KG1 (cell line): Measurements from ENCODE around the gene TUBG2.
A peak's percentile ranks its signal among the peaks of the same experiment; 100 is the strongest.

Experiments
- DNase-seq: peaks from one replicate; lab custom pipeline; 2025; lab: John Stamatoyannopoulos, UW

TUBG2 gene

DNA sequence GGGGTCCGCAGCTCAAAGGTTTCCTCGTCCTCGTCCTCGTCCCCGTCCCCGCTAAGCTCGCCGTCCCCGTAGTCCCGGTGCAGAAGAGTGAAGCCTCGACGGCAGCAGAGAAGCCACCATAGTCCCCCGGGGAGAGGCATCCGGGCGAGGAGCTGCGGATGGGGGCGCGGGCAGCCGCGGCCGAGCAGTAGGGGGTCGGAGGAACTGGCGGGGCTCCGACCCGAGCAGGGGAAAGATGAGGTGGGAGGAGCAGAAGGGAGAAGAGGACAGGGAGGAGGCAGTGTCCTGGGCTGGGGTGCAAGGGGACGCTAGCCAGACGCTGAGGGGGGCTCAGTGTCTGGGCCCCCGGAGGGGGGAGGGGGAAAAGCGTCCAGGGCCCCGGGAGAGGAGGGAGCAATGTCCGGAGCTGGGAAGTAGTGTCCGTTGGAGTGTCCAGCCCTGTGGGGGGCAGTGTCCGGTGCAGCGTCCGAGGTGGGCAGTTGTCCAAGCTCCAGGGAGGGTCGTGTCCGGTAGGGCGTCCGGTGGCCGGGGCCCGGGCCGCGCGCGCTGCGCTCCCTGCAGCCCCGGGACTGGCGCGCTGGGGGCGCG, 17.4 kb downstream of the TUBG2 start, which contains the start of gene PLEKHH3:
Gene PLEKHH3, minus strand, starts transcription at position 571 of the 588 bp plus-strand sequence. Its CDS starts 431 bp downstream, at position 140.
- DNase-seq, result no peak

DNA sequence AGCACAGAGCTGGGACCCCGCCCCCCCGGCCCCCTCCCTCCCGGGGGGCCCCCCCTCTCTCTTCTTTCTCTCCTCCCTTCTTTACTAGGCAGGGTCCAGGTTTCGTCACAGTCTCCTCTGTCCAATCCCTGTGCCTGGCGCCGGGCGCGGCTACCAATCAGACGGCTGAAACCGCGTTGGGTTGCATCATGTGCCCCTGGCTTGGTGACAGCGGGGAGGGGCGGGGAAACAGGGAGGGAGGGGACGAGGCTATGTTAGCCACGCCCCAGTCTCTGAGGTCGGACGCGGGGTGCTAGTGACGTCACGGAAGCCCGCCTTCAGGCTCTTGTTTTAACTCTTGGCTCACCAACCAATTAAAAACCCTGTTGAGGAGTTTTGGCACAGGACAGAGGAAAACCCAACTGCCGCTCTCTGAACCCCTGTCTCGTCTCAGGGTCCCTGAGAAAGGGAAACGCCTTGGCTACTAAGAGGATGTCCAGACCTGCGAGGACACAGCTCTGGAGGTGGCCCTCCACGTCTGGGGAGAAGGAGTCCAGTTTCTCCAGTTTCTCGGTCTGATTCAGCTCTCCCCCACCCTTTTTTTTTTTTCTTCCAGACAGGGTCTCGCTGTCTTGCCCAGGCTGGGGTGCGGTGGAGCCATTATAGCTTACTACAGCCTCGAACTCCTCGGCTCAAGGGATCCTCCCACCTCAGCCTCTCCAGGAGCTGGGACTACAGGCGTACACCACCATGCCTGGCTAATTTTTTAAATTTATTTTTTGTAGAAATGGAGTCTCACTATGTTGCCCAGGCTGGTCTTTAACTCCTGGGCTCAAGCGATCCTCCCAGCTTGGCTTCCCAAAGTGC, 18.2 kb downstream of the TUBG2 start:
- DNase-seq, result peak; percentile 97

DNA sequence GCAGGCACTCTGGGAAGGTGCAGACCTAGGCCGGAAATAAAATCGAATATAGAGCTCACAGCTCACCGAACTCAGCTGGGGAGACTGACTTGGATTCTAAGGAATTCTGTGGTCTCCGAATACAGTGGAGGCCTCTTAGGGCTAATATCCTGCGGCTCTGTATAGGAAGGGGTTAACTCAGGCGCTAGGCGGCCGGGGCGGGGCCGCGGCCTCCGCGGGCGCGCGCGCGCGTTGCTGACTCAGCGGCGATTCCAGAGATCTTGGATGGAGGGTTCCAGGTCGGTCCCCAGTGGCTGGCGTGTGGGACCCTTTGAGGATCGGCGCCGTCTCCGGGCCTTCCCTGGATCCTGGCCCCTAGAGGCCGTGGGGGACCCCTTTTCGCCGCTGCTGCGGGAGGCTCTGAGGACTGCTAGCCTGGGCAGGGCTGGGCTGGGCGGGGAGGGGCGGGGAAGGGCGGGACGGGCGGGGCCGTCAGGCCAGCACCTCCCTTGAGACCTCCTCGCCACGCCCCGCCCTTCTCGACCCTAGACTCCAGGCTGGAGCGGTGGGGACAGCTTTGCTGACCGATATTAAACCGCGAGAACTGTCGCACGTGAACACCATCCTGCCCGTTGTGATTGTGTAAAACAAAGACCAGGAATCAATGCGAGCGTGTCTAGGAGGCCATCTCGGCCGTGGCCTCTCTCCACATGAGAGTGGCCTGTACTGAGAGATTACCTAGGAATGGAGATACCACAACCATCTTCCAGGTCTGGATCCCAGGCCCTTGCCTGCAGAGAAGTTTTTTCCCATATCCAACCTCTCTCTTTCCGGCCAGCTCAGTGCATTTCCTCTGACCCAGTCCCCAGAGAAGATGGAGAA, 19.1 kb downstream of the TUBG2 start:
- peak; percentile 57 for DNase-seq

DNA sequence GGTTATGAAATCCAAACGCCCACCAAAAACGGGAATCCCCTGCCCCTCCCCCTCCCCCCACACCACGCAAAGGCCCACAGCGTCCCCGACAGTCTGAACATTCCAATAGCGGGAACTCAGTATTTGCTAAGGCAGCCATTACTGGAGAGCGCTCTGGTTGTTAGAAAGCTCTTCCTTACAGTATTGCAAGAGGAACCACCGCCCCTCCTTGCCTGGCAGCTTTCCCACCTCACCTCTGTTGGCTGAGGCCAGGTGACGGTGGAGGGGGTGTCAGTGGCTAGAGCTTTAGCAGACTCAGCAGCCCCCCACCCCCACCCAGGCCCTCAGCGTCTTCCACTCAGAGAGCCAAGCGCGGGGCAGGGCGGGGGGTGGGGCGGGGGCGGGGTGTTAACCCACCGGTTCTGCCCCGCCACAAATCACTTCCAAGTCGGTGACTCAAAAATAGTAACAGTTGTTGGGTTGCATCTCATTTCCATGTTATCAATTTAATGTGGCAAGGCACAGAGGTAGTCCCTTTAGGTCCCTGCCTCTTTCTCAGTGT, 19.9 kb downstream of the TUBG2 start:
- no peak for DNase-seq

DNA sequence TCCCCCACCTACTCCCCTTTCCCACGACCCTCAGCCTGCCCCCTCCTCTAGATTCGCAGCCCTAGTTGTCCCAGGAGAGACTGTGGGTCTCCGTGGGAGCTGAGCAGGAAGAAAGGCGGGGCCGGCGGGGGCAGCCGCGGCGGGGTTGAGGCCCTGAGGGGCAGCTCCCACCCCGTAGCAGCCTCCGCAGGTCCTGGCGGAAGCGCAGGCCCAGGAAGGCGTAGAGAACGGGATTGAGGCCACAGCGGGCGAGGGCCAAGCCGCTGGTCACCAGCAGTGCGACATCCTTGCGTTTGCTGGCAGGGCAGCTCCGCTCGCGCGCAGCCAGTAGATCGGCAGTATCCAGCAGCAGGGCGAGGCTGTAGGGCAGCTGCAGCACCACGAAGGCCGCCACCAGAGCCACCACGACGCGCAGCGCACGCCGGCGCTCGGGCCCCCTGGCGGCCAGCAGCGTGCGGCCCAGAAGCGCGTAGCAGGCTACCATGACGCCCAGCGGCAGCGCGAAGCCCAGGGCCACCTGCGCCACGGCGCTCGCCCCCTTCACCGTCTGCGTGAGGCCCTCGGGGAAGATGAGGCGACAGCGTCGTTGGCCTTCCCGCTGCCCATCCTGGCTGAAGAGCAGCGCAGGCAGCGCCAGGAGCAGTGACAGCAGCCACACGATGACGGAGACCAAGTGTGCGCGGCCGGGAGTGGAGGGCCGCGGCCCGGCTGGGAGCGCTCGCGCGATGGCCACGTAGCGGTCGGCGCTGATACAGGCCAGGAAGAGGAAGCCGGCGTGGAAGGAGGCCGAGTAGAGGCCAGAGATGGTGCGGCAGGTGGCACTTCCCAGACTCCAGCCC, 20.6 kb downstream of the TUBG2 start:
- peak; percentile 38 for DNase-seq

DNA sequence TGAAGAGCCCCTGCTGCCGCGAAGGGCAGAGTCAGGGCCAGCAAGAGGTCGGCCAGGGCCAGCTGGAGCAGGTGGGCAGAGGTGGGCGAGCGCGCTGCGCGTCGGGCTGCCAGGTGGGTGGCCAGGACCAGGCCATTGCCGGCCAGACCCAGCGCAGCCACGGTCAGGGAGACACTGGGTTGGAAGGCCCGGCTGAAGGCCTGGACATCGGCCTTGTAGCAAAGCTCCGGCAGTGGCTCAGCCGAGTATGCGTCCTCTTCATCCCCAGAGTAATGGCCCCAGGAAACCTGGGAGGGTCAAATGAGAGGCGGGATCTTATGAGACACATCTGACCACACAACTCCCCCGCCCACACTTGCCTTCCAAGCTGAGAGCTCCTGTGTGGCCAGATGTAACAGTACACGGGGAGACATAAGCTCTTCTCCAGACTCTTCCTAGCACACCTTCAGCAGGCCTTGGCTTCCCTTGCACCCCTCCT, 21.3 kb downstream of the TUBG2 start:
- no peak for DNase-seq

DNA sequence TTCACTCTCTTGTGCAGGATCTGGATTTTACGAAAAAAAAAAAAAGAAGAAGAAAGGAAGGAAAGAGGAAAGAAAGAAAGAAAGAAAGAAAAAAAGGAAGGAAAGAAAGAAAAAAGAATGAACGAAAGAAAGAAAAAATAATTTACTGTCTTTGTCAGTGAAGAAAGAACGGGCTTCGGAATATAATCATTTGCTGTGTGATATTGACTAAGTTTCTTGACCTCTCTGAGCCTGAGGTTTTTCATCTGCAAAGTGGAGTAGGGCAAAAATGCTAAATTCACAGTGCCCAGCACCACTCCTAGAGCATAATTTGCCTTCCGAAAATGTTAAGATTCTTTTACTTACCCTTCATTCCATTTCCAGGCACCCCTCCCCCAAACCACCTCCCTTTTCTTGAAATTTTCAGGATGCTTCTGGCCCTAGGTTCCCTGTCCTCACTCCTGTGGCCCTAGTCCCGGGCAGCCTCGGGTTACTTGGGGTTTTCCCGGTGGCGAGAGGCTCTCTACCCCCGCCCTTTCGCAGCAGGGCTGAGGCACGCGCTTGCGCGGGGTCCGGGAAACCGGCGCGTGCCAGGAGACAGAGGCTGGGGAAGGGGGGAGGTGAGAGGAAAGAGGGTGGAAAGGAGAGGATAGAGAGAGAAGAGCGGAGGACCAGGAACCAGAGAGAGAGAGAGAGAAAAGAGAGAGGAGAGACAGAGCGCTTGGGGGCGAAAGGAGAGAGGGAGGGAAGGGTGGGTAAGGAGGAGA, 23.1 kb downstream of the TUBG2 start, which contains the start of gene CNTNAP1:
Gene CNTNAP1, plus strand, starts transcription at position 556 of the 746 bp plus-strand sequence. CDS start 299 bp downstream, outside the sequence.
- DNase-seq, result no peak

DNA sequence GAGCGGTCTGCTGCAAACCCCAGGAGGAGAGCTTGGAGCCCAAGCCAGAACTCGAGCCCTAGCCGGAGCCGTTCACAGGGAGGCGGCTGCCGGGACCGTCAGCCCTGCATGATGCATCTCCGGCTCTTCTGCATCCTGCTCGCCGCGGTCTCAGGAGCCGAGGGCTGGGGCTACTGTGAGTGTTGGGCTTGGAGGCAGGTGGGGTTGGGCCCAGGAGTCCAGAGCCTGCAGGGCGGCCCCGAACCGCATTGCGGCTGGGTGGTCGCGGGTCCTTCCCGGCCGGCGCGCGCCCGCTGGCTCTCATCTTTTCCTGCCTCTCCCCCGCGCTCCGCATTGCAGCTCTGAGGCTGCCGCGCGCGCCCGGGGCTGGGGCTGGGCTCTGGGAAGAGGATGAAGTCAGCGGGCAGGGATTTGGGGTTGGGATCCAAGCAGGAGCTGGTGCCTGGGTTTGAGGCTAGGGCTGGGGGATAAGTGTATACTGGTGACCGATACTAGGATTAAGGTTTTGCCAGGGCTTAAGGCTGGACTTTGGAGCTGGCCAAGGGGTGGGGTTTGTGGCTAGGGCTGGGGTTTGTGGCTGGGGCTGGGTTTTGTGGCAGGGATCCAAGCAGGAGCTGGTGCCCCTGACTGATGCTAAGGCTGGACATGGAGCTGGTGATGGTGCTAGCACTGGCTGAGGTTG, 23.8 kb downstream of the TUBG2 start:
- no peak for DNase-seq

DNA sequence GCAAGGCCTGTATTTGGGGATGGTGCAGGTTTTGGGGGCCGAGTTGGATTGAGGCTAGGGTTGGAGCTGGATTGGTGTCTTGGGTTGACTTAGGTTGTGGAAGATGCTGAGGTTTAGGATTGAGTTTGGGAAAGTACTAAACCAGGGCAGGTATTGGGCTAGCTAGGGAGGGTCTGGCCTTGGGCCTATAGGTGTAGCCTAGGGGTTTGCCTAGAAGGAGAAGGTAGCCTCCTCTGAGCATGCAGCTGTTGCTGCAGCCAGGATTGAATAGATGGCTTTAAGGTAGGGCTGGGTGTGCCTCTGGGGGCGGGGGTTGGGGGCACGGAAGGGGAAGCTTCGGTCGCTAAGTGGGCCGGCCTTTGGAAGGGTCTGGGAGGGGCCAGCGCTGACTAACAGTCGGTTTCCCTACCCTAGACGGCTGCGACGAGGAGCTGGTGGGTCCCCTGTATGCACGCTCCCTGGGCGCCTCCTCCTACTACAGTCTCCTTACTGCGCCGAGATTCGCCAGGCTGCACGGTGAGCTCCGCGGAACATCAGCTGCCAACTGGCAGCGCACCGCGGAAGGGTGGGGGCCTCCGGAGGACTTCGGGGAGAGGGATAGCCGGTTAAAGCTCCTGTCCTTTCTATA, 24.4 kb downstream of the TUBG2 start:
- no peak for DNase-seq

DNA sequence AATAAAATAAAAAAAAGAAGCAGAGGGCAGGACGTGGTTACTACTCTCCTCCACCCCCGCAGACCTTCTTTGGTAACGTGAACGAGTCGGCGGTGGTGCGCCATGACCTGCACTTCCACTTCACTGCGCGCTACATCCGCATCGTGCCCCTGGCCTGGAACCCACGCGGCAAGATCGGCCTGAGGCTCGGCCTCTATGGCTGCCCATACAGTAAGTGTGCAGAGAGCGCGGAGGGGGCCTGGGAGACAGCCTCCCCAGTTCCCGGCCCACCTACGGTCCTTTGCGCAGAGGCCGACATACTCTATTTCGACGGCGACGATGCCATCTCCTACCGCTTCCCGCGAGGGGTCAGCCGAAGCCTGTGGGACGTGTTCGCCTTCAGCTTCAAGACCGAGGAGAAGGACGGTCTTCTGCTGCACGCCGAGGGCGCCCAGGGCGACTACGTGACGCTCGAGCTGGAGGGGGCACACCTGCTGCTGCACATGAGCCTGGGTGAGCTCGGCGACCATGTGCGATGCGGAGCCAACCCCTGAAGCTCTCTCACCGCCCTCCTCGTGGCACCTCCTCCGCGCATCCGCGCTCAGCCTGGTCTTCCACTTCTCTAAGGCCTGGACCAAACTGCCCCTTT, 26.0 kb downstream of the TUBG2 start:
- no peak for DNase-seq

DNA sequence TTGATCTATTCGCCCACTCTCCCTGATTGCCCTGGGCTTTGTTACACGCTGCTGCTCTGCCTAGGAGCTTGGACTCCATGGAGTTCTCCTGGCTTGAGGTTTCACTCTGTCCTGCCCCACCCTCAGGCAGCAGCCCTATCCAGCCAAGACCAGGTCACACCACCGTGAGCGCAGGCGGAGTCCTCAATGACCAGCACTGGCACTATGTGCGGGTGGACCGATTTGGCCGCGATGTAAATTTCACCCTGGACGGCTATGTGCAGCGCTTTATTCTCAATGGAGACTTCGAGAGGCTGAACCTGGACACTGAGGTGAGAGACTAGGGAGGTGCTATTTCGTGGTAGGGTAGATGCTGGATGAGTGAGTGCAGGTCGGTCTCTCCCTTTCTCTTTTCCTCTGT, 26.7 kb downstream of the TUBG2 start:
- no peak for DNase-seq

DNA sequence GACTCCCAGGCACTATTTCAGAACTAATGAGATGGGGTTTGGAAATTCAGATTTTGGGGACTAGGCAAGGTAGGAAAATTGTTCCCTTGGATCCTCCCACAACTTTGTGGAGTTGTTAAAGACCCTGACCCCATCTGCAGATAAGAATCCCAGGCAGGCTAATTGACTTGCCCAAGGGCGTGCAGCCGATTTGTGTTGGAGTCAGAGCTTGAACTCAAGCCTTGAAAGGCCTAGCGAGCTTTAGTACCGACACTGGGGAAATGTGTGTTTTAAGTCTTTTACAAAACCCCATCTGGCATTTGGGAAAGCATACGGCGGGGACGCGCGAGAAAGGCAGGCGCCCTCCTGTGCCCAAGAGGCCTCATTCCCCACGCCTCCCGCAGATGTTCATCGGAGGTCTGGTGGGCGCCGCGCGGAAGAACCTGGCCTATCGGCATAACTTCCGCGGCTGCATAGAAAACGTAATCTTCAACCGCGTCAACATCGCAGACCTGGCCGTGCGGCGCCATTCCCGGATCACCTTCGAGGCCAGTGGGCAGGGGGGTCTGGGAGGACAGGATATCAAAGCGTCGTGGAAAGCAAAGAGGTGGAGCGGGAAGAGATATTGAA, 27.5 kb downstream of the TUBG2 start:
- no peak for DNase-seq

DNA sequence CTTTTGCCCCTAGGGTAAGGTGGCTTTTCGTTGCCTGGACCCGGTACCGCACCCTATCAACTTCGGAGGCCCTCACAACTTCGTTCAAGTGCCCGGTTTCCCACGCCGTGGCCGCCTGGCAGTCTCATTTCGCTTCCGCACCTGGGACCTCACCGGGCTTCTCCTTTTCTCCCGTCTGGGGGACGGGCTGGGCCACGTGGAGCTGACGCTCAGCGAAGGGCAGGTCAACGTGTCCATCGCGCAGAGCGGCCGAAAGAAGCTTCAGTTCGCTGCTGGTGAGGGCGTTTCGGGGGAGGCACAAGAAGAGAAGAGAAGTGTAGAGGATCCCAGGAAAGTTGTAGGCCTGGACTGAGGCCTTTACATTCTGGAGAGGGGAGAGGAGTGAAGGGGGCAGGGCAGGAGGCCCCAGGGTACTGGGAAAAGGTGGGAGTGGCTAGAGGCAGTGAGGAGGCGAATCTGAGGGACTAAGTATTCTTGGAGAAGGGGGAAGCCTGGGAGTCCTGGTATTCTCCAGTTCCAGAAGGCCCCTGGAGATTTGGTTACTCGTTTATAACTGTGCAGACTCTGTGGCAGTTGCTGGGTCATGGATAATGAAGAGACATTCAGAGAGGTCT, 28.7 kb downstream of the TUBG2 start:
- DNase-seq, result no peak

DNA sequence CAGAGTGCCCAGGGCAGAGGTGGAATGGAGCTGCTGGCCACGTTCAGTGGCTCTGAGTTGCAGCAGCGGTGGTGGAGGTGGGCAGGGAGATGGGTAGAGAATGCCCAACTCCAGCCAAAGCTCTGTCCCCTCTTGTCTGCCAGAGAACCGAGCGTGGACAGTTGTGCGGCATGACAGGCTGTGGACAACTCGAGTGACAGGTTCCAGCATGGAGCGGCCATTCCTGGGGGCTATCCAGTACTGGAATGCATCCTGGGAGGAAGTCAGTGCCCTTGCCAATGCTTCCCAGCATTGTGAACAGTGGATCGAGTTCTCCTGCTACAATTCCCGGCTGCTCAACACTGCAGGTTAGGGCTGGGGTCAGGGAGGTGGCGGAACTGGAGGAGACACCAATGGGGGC, 31.5 kb downstream of the TUBG2 start:
- DNase-seq, result no peak

DNA sequence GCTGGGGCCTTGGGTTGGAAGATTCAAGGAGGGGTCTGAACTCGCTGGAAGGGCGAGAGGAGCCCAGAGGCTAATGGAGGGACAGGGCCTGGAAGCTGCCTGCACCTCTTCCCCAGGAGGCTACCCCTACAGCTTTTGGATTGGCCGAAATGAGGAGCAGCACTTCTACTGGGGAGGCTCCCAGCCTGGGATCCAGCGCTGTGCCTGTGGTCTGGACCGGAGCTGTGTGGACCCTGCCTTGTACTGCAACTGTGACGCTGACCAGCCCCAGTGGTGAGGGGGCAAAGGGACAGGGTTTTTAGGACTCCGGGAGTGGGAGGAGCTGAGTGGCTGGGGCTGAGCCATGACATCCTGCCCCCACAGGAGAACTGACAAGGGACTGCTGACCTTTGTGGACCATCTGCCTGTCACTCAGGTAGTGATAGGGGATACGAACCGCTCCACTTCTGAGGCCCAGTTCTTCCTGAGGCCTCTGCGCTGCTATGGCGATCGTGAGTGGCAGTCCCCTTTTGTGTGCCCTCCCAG, 32.0 kb downstream of the TUBG2 start:
- DNase-seq, result no peak

DNA sequence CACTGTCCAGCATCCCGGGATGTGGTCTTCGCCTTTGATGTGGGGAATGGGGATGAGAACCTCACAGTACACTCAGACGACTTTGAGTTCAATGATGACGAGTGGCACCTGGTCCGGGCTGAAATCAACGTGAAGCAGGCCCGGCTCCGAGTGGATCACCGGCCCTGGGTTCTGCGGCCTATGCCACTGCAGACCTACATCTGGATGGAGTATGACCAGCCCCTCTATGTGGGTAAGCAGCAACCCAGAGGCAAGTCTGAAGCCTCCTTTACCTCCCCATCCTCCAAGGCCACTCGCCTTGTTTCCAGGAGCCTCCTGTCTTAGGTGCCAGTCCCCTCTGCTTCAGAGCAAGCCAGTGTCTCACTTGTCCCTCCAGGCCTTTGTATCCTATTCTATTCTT, 33.4 kb downstream of the TUBG2 start:
- no peak for DNase-seq

DNA sequence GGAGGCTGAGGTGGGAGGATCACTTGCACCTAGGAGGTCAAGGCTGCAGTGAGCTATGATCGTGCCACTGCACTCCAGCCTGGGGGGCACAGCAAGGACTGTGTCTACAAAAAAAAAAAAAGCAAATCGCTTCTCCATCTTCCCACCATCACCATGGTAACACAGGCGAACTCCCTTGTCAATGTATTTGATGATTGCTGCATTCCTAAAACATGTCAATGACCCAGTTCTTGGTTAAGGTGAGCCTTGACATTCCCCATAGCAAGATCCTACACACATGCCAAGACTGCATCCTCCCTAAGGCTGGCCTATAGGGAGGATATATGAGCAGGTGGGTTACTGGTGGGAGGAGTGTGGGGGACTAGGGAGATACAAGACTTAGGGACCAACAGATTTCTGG, 35.4 kb downstream of the TUBG2 start:
- no peak for DNase-seq

DNA sequence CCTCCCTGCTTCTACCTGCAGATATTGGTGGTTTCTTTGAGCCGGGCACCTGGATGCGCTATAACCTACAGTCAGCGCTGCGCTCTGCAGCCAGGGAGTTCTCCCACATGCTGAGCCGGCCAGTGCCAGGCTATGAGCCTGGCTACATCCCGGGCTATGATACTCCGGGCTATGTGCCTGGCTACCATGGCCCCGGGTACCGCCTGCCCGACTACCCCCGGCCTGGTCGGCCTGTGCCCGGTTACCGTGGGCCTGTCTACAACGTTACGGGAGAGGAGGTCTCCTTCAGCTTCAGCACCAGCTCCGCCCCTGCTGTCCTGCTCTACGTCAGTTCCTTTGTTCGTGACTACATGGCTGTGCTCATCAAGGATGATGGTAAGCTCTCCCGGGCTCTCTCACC, 36.4 kb downstream of the TUBG2 start:
- no peak for DNase-seq
